GM12891 (cell line): Measurements from ENCODE around the gene DPEP3.

Source experiments
- DNase-seq: peaks from one replicate; pipeline ENCODE4 v3.0.0; 2011; ENCODE audit warnings: low spot score; ENCODE audit not compliant: insufficient read length
- FAIRE-seq: peaks from 2 replicates; lab custom pipeline; 2011; peaks lifted over from hg19 to GRCh38; lab: Jason Lieb, UNC
- PAX5 ChIP-seq: IDR thresholded peaks from 2 replicates; pipeline ENCODE4 v1.6.1; 2011; ENCODE audit warnings: low read length, moderate library complexity, mild to moderate bottlenecking; ENCODE audit not compliant: insufficient read depth, severe bottlenecking
- POLR2A ChIP-seq: IDR thresholded peaks from 2 replicates; pipeline ENCODE4 v1.6.1; 2011; ENCODE audit warnings: low read depth, low read length, control low read depth
- POLR2AphosphoS5 ChIP-seq: IDR thresholded peaks from 2 replicates; pipeline ENCODE4 v1.6.1; 2011; ENCODE audit warnings: low read depth, low read length, control low read depth
- POU2F2 ChIP-seq: IDR thresholded peaks from 2 replicates; pipeline ENCODE4 v1.6.1; 2011; ENCODE audit warnings: low read depth, mild to moderate bottlenecking, control low read depth, low read length, moderate library complexity
- SPI1 ChIP-seq: IDR thresholded peaks from 2 replicates; pipeline ENCODE4 v1.6.1; 2011; ENCODE audit warnings: low read depth, low read length, control low read depth
- TAF1 ChIP-seq: IDR thresholded peaks from 2 replicates; pipeline ENCODE4 v1.6.1; 2011; ENCODE audit warnings: low read depth, low read length, control low read depth

DPEP3 gene

DNA sequence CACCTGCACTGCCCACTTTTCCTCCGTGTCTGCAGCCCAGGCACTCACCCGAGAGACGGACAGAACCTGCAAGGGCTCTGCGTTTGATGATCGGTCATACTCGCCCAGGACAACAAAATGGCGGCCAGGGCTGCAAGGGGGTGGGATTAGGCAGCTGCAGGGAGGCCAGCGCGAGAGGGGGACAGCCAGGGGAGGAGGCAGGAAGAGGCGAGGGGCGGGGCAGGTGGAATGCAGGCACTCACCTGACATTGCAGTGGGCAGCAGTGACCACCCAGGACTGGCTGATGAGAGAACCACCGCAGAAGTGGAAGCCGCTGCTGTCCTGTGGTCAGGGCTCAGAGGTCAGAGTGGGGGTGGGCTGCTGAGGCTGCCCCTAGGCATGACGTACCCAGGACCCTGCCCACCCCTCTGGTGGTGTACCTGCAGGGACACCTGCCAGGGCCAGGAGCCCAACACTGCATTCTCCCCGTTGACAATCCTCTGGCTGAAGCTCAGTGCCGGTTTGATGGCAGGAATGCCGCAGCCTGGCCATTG is 49.6 kb downstream of the DPEP3 start:
- FAIRE-seq (no peak), DNase-seq (no peak)
- TF ChIP-seq SPI1 (no peak), PAX5 (no peak), TAF1 (no peak), POLR2A (no peak)

DNA sequence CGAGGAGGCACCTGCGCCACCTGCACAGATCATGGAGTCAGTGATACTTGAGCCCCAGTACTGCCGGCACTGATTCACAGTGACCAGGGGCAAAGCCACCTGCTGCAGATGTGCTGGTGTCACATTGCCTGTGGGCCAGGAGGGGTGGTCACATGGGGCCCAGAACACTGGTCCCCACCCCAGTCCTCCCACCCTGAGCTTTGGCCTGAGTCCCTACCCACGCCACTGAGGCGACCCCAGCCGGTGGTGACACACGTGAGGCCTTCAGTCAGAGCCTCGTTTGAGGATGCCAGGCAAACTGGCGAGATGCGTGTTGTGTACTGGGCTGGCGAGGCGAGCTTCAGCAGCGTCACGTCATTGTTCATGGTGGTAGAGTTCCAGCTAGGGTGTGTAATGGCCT is 50.1 kb downstream of the DPEP3 start:
- TF ChIP-seq POLR2AphosphoS5 (no peak), POLR2A (no peak), SPI1 (no peak), TAF1 (no peak), POU2F2 (no peak), PAX5 (no peak)
- no peak for FAIRE-seq

DNA sequence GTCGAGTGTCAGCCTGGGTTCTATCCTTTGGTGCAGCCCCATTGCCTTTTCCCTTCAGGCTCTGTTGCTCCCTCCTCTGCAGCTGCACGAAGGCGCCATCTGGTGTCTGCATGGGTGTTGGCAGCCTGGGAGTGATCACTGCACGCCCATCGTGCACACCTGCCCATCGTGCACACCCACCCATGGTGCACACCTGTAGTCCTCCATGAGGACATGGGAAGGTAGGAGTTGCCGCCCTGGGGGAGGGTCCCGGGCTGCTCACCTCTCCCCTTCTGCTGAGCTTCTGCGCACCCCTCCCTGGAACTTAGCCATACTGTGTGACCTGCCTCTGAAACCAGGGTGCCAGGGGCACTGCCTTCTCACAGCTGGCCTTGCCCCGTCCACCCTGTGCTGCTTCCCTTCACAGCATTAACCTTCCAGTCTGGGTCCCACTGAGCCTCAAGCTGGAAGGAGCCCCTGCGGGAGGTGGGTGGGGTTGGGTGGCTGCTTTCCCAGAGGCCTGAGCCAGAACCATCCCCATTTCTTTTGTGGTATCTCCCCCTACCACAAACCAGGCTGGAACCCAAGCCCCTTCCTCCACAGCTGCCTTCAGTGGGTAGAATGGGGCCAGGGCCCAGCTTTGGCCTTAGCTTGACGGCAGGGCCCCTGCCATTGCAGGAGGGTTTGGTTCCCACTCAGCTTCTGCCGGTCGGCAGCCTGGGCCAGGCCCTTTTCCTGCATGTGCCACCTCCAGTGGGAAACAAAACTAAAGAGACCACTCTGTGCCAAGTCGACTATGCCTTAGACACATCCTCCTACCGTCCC is 51.5 kb downstream of the DPEP3 start:
- DNase-seq (peak; percentile 88), FAIRE-seq (peak; percentile 98)
- TF ChIP-seq POU2F2, result no peak
- peak; percentile 20 for TF ChIP-seq POLR2AphosphoS5
- TF ChIP-seq POLR2A, result peak; percentile 30; the same call in 1 of the 2 replicates

More for the DNA sequence above, 50.1 kb downstream of the DPEP3 start:
- DNase-seq, result no peak

DNA sequence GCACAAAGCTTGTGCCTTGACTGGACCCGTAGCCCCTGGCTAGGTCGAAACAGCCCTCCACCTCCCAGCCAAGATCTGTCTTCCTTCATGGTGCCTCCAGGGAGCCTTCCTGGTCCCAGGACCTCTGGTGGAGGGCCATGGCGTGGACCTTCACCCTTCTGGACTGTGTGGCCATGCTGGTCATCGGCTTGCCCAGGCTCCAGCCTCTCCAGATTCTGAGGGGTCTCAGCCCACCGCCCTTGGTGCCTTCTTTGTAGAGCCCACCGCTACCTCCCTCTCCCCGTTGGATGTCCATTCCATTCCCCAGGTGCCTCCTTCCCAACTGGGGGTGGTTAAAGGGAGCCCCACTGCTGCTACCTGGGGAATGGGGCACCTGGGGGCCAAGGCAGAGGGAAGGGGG is 52.2 kb downstream of the DPEP3 start:
- DNase-seq, result no peak
- TF ChIP-seq POU2F2 (peak; percentile 21; the same call in 1 of the 2 replicates), TAF1 (no peak)
- no peak for FAIRE-seq

DNA sequence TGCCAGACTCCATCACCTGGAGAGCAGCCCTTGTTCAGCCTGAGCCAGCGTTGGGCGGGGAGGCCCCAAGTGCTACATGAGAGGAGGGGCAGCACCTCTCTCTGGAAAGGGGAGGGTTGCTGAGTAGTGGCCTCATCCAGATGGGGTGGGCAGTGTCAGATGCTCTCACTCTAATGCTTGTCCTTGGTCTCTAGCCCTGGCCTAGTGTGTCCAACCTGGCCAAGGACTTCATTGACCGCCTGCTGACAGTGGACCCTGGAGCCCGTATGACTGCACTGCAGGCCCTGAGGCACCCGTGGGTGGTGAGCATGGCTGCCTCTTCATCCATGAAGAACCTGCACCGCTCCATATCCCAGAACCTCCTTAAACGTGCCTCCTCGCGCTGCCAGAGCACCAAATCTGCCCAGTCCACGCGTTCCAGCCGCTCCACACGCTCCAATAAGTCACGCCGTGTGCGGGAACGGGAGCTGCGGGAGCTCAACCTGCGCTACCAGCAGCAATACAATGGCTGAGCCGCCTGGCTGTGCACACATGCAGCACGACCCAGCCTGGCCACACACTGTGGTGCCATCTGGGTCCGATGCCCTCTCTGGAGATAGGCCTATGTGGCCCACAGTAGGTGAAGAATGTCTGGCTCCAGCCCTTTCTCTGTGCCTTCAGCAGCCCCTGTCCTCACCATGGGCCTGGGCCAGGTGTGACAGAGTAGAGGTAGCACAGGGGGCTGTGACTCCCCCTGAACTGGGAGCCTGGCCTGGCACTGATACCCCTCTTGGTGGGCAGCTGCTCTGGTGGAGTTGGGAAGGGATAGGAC is 53.0 kb downstream of the DPEP3 start:
- no peak for DNase-seq

DNA sequence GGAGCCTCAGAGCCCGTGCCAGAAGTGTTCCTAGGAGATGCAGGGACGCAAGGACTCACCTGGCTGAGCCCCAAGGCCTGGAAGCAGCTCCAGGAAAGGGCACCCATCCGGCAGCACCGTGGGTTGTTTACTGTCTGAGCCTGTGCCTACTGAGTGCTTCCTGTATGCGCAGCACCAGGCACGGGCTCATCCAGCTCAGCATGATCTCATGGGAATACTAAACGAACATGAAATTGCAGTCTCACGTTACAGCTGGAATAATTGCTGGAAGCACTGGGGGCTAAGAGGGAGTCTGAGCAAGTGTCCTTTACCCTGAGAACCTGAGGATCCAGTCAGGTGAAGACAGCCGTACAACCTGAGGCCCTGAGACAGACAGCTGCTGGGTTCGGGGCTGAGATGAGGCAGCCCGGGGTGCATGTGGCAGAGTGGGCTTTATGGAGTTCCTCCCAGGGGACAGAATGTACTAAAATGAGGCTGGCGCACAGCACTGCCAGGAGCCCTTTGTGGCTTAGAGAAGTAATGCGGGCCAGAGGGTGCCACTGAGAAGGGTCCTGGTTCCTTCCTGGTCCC is 54.0 kb downstream of the DPEP3 start:
- FAIRE-seq (no peak), DNase-seq (no peak)
- TF ChIP-seq POLR2A (no peak), POU2F2 (no peak), SPI1 (no peak), PAX5 (no peak), TAF1 (no peak), POLR2AphosphoS5 (no peak)

More for the DNA sequence above, 53.0 kb downstream of the DPEP3 start:
- FAIRE-seq, result no peak
- 0 out of 2 replicates have a peak, but pooled peaks have one; percentile 12 for TF ChIP-seq POLR2A
- TF ChIP-seq TAF1, result no peak
- TF ChIP-seq POLR2AphosphoS5, result peak; percentile 37; the same call in 1 of the 2 replicates
